IPS DF 4.7 (cell line): Measurements from ENCODE around the gene ATP6V0B.
A peak's percentile ranks its signal among the peaks of the same experiment; 100 is the strongest.

ENCODE experiments used
- DNase-seq: peaks from one replicate; pipeline ENCODE4 v3.0.0-alpha.2; 2013; ENCODE audit warnings: low spot score; ENCODE audit errors: extremely low read depth

Gene ATP6V0B

GRCh38 chr1:43969746-43970466 is 4.9 kb upstream of the ATP6V0B start, which contains the start of gene DPH2:
DPH2 (plus strand) TSS chr1:43970010; CDS start chr1:43970176, 166 bp downstream.
- DNase-seq: peak; percentile 97

DNA sequence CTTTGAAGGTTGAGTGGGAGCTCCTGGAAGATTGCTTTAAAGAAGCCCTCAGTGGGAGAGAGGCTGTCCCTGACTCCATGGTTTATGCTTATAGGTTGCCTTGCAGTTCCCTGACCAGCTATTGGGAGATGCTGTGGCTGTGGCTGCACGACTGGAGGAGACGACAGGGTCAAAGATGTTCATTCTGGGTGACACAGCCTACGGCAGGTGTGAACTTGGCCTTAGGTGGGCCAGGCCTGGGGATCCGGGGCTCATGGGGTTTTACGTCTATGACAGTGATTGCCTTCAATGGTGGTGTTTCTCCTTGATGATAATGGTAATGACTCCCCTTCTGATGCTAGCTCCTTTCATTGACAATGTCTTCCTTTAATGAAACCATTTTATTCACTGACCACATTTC is 4.3 kb upstream of the ATP6V0B start:
- DNase-seq: no peak

GRCh38 chr1:43970911-43971310 is 3.8 kb upstream of the ATP6V0B start:
- no peak for DNase-seq

DNA sequence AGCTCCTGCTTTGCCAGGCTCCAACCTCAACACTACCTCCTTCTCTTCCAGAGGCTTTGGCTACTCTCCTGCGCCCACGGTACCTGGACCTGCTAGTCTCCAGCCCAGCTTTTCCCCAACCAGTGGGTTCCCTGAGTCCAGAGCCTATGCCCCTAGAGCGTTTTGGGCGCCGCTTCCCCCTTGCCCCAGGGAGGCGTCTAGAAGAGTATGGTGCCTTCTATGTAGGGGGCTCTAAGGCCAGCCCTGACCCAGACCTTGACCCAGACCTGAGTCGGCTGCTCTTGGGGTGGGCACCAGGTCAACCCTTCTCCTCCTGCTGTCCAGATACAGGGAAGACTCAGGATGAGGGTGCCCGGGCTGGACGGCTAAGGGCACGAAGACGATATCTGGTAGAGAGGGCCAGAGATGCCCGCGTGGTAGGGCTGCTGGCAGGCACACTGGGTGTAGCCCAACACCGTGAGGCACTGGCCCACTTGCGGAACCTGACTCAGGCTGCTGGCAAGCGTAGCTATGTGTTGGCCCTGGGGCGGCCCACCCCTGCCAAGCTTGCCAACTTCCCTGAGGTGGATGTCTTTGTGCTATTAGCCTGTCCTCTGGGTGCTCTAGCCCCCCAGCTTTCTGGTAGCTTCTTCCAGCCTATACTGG is 3.3 kb upstream of the ATP6V0B start:
- DNase-seq: no peak

- no peak for DNase-seq
Measured at GRCh38 chr1:43973981-43974442, 748 bp upstream of the ATP6V0B start.

DNA sequence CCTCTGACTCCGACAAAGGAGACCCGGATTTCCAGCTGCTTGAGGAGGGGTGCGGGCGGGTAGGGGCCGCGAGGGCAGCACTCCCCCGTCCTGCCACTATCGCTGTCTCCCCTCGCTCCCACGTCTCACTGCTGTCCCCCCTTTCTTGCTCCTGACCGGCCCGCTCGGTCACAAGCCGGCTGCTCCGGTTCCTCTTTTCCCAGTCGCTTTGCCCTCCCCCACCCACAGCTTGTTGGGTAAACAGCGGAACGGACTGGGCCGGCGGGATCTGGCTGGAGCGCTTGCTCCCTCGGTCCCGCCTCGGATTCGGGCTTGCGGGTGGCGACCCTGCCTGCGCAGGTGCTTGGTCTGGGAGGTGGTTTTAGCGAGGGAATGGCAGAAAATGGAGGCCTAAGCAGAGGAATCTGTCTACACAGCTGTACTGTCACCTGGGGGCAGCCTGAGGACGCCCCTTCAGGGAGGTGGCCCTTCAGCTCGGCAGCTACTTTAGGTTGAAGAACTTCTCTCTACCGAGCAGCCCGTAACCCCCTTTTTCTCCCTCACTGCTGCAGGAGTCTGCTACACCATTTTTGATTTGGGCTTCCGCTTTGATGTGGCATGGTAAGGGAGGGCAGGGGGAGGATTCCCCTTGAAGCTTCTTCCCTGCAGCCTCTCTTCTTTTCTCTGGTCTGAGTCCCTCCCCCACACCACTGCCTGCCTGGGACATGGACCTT is 645 bp downstream of the ATP6V0B start:
- no peak for DNase-seq

DNA sequence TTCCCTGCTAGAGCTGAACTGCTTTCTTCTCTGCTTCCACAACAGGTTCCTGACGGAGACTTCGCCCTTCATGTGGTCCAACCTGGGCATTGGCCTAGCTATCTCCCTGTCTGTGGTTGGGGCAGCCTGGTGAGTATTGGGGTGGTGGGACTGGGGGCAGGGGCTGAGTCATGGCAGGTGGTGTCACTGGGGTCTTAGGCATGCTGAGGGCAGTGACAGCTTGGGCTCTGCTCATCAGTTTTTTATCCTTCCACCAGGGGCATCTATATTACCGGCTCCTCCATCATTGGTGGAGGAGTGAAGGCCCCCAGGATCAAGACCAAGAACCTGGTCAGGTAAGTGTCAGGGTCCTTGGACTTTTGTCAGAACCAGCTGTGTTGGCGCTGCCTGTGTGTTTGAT is 1.3 kb downstream of the ATP6V0B start:
- DNase-seq: no peak

DNA sequence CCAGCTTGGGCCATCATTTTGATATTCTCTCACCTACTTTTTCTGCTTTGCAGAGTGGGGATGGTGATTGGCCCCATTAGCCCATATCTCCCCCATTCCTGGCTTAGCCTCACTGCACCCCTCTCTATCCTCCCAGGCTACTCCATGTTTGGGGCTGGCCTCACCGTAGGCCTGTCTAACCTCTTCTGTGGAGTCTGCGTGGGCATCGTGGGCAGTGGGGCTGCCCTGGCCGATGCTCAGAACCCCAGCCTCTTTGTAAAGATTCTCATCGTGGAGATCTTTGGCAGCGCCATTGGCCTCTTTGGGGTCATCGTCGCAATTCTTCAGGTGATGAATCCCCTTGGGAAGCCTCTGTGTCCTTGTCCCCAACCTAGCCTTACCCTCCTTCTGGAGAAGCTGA is 2.1 kb downstream of the ATP6V0B start:
- no peak for DNase-seq

- no peak for DNase-seq
Measured at GRCh38 chr1:43977376-43978263, 2.9 kb downstream of the ATP6V0B start.

DNA sequence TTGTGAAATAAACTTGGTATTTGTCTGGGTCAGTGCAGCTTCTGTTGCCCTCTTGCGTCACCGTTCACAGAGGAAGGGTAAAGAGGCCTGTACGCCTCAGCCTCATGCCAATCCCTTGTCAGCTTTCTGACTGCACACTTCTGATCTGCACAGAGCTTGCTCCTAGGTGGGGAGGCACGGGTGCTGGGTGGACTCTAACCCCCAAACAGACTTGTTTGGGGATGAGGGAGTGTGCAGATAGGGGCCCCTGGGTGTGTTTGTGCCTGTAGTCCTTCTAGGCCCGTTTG is 3.4 kb downstream of the ATP6V0B start:
- DNase-seq: no peak

DNA sequence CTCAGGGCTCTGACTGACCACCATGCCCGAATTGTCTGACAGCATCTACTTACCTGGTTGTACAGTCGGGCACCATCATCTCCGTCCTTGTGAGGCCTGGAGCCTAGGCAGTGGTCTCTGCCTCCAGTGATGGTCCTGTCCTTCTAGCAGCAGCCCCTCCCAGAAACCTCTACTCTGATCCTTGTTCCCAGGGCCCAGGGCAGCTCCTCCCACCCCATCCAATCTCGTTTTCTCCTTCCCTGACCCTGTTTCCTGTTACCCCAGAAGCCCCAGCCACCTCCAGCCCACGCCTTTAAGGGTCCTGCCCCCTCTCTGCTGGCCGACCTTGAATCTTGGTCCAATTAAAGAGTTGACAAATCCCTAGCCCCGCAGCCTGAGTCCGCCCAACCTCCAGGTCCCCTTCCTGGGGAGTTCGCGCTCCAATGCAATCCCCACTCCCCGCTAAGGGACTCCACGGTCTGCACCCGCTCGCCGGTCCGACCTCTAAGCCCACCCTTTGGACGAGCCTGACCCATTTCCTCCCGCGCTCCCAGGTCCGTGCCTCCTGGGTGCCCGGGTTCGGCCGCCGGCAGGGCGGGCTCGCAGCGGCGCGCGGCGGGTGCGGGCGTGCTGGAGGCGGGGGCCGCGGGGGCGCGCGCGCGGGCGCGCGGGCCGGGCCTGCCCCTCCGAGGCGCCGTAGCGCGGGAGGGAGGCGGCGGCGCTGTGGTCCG is 3.9 kb downstream of the ATP6V0B start, which contains the start of gene B4GALT2:
Gene B4GALT2 (plus strand): TSS at position 660 of the 710 bp plus-strand sequence. CDS start 1,951 bp downstream, outside the sequence.
- no peak for DNase-seq

DNA sequence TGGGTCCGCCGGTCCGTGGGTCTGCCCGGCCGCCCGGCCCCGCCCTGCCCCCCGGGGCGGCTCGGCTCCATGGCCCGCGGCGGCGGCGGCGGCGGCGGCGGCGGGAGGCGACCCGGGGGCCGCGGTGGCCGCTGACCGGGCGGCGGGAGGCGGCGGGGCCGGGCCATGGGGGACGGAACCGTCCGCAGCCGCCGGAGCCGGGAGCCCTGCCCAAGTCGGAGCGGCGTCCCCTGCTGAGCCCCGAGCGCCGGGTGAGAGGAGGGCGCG is 4.4 kb downstream of the ATP6V0B start:
- DNase-seq: no peak

DNA sequence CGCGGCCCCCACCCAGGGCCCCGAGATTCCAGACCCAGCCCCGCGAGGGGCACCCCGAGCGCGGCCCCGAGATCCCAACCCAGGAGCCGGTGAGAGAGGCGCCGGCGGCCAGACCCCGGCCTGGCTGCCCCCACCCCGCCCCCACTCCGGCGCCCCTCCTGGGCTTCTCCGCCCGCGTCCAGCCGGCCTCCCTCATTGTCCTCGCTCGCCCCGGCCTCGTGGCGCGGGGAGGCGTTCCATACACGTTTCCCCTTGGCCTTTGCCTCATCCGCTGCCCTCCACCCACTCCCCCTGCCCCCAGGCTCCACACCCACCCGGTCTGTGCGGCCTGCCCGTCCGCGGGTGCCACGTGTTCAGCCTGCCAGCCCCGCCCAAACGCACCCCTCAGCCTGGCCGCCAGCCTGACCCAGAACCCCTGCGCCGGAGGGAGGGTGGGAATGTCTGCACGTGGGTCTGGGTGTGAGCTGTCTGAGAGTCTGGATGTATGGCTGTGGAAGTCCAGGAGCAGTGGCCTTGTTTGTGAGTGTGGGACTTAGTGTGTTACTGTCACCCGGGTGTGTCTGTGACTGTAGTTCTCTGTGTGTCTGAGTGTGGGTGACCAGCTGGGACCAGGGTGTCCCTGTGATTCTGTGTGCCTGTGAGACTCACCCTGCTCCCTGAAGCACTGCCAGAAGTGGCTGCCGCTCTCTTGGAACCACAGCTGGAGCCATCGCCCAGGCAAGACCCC is 4.9 kb downstream of the ATP6V0B start:
- no peak for DNase-seq

DNA sequence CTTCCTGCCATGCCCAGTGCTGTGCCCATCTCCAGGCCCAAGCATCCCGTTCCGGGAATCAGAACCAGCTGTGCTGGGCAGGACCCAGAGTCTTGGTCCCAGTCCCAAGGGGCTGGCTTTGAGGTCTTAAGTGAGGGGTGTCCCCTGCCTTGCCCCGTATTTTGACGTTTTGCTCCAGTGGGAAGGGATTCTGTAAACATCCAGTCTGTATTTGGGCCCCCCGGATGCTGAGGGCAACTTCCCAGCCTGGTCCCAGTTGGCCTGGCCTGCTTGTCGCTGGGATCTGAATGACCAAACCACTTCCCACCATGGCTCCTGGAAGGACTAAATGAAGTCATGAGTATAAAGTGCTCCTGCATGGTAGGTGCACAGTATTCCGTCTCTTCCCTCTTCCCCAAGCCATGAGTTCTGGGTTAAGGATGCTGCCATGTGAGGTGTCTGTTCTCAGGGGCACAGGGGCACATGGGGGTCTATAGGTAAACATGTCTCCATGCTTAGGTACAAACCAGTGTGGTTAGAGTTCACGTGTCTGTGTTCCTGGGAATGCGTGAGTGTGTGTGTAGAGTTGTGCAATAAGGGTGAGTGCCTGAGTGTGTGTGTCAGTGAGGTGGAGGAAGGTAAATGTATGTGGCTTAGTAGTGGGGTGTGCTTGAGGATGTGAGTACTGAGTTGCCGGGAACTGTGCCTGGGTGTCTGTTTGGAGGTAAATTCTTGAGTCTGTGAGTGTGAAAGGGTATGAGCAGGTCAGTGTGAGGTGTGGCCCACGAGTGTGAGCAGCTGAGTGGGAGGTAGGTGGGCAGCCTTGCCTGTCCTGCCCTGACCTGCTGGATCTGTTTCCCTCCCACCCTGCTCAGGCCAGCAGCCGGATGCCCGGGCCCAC is 5.7 kb downstream of the ATP6V0B start:
- DNase-seq: no peak

GRCh38 chr1:43981135-43981491 is 6.4 kb downstream of the ATP6V0B start:
- no peak for DNase-seq

GRCh38 chr1:43981636-43982035 is 6.9 kb downstream of the ATP6V0B start:
- DNase-seq: no peak

- no peak for DNase-seq
Measured at GRCh38 chr1:43982241-43982640, 7.5 kb downstream of the ATP6V0B start.

DNA sequence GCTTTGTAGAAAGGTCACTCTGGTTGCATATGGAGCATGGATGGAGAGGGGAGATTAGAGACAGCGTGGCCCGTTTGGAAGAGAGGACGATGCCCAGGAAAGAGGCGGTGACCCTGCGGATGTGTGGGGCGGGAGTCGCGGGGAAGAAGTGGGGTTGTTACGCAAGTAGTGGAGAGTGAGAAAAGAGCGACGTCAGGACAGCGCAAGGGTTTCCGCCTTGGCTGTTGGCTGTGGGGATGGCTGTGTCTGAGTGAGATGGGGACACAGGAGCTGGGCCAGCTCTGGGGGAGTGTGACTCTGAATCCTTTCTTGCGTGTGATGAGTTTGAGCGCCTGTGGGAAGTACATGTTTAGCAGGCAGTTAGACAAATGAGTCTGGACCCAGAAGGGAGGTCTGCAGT is 8.0 kb downstream of the ATP6V0B start:
- no peak for DNase-seq

DNA sequence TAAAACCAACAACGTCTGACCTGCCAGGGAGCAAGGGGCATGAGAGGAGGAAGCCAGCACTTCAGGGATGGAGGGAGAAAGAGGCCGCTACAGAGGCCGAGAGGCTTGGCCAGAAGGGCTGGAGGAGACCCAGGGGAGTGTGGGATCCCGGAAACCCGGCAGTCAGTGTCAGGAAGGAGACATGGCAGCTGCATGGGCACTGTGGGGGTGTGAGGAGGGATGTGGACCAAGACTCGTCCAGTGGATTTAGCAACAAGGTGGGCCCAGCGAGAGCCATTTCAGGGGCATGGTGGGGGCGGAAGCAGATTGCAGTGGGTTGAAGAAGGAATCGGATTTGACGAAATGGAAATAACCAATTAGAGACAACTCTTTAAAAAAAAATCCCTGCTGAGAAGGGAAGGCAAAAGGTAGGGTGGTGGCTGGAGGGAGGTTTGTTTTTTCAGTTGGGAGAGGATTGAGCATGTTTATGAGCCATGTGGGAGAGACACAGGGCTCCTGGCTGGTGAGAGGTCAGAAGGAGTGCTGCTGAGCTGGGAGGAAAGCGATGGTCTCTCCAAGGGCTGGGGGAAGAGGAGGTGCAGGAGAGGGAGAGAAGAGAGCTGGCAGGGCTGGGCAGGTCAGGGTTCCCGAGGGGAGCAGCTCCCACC is 8.6 kb downstream of the ATP6V0B start:
- DNase-seq: no peak
